Measurements from ENCODE around the gene ARHGAP26. TPM values are rescaled to one million over a fixed set of nuclear protein-coding genes. Genes with fewer than 3 reads are reported as not detected.
"Not testable (repeated sequence)": the region's sequence is repeated elsewhere in the genome, so short reads cannot be mapped to it uniquely, and the experiment has no call there.

ARHGAP26 gene
- total RNA-seq, 1 donor from 2014 or later: 17.1 TPM

DNA sequence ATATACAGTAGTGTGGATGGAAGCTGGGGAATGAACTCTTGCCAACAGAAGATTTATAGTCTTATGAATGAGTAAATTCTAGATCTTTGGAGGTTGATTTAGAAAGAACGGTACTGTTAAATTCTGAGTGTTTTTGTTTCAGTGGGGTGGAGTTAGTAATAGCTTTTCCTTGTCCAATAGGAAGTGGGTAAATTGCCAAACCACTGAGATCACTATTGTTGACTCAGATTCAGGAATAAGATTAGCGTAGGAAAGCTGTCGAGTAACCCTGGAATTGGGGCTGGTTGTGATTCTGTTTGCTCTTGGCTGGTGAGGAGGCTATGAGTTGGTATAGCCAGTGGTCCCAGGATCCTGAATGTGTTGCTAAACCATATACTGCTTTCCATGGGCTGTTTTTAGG lies 155.6 kb downstream of the ARHGAP26 start:
- no peak for FAIRE-seq
- no peaks in the 10 kb centered on the region for H3K27me3 ChIP-seq (ENCODE audit: control insufficient read depth, insufficient read depth, low read length)
- no peak overlapping the region for H3K4me3 ChIP-seq (ENCODE audit: low read depth, low read length)
- H3K36me3 ChIP-seq (ENCODE audit: control insufficient read depth, insufficient read depth, low read length): no peaks in the 10 kb centered on the region
- no peak for TF ChIP-seq CTCF (IDR thresholded peaks at IDR 0.05; ENCODE audit: insufficient read depth, low read length, severe bottlenecking)
- DNase-seq (ENCODE audit: low read depth): peak; percentile 93

DNA sequence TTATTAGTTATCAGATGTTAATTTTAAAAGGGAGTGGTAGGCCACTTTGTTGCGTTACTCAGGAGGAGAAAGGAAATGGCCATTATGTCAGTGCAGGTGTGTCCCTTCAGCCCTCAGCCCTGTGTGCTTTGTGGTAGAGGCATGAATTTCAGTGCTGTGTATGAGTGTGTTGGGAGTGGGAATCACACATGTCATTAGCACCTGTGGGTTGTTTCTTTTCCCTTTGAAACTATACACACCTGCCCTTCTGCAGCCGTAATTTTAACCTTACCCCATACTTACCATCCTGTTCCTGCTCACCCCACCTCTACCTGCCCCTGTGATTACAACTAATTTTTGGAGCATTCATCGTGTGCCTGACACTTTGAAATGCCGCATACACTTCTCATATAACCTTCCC lies 156.4 kb downstream of the ARHGAP26 start:
- DNase-seq (ENCODE audit: low read depth): no peak
- TF ChIP-seq CTCF (IDR thresholded peaks at IDR 0.05; ENCODE audit: insufficient read depth, low read length, severe bottlenecking): no peak
- no peak for FAIRE-seq
- Histone ChIP-seq H3K4me3 (ENCODE audit: low read depth, low read length) (no peak overlapping the region), H3K36me3 (ENCODE audit: control insufficient read depth, insufficient read depth, low read length) (no peaks in the 10 kb centered on the region), H3K27me3 (ENCODE audit: control insufficient read depth, insufficient read depth, low read length) (no peaks in the 10 kb centered on the region)

DNA sequence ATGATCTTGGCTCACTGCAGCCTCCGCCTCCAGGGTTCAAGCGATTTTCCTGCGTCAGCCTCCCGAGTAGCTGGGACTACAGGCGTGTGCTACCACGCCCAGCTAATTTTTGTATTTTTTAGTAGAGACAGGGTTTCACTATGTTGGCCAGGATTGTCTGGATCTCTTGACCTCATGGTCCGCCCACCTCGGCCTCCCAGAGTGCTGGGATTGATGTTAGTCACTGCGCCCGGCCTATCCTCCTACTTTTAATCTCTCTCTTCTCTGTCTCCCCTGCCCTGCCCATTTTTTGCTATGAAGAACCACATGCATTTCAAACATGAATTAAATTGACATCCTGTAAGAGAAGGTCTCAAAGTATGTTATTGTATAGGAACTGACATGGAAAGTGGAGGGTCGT lies 158.8 kb downstream of the ARHGAP26 start:
- H3K36me3 ChIP-seq (ENCODE audit: control insufficient read depth, insufficient read depth, low read length); DNase-seq (ENCODE audit: low read depth); FAIRE-seq; H3K4me3 ChIP-seq (ENCODE audit: low read depth, low read length); H3K27me3 ChIP-seq (ENCODE audit: control insufficient read depth, insufficient read depth, low read length): not testable (repeated sequence)

- FAIRE-seq: no peak
- Histone ChIP-seq H3K27me3 (ENCODE audit: control insufficient read depth, insufficient read depth, low read length) (no peaks in the 10 kb centered on the region), H3K4me3 (ENCODE audit: low read depth, low read length) (no peak overlapping the region), H3K36me3 (ENCODE audit: control insufficient read depth, insufficient read depth, low read length) (no peaks in the 10 kb centered on the region)
- TF ChIP-seq CTCF (IDR thresholded peaks at IDR 0.05; ENCODE audit: insufficient read depth, low read length, severe bottlenecking): no peak
- no peak for DNase-seq (ENCODE audit: low read depth)
Observed at GRCh38 chr5:142929587-142929986, 159.4 kb downstream of the ARHGAP26 start.

GRCh38 chr5:142930395-142931110 lies 160.4 kb downstream of the ARHGAP26 start:
- DNase-seq (ENCODE audit: low read depth) (no peak), FAIRE-seq (no peak)
- Histone ChIP-seq H3K36me3 (ENCODE audit: control insufficient read depth, insufficient read depth, low read length) (no peaks in the 10 kb centered on the region), H3K4me3 (ENCODE audit: low read depth, low read length) (no peak overlapping the region), H3K27me3 (ENCODE audit: control insufficient read depth, insufficient read depth, low read length) (no peaks in the 10 kb centered on the region)
- no peak for TF ChIP-seq CTCF (IDR thresholded peaks at IDR 0.05; ENCODE audit: insufficient read depth, low read length, severe bottlenecking)

DNA sequence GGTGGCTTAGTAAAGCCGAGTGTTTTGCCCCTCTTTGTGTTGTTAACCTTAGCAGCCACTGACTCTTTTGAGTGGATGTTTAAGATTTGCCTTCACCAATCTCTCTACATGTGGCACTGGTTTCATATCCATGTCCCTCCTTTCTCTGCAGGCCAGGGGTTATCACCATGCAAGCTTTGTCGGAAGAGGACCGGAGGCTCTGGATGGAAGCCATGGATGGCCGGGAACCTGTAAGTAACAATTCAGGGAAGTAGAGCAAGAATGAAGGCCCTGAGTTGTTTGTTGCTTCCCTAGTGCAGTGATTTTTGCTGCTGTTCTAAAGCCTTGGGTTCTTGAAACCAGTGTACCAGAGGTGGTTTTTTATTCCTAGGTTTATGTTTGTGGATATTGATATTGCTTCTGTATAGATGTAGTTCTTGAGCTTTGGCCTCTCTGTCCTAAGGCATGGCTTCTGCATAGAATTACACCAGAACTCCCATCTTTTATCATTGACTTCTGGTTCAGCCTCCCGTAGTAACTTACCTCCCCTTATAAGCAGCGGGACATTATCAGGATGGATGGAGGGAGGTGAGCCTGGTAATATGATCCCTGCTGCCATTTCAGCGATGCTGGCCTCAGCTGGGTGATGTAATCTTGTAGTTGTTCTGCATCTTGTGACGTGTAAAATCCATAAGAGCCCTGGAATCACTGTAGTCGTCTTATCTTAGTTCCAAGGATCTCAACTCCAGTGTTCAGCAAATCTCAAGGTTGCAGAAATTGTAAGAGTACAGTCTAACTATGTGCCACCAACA lies 161.9 kb downstream of the ARHGAP26 start:
- DNase-seq (ENCODE audit: low read depth): no peak
- Histone ChIP-seq H3K27me3 (ENCODE audit: control insufficient read depth, insufficient read depth, low read length) (no peaks in the 10 kb centered on the region), H3K4me3 (ENCODE audit: low read depth, low read length) (no peak overlapping the region), H3K36me3 (ENCODE audit: control insufficient read depth, insufficient read depth, low read length) (no peaks in the 10 kb centered on the region)
- FAIRE-seq: peak; percentile 7
- no peak for TF ChIP-seq CTCF (IDR thresholded peaks at IDR 0.05; ENCODE audit: insufficient read depth, low read length, severe bottlenecking)

Data from bronchial epithelial cell (primary cell).